ENCODE measurements around the gene PODXL.

DNA sequence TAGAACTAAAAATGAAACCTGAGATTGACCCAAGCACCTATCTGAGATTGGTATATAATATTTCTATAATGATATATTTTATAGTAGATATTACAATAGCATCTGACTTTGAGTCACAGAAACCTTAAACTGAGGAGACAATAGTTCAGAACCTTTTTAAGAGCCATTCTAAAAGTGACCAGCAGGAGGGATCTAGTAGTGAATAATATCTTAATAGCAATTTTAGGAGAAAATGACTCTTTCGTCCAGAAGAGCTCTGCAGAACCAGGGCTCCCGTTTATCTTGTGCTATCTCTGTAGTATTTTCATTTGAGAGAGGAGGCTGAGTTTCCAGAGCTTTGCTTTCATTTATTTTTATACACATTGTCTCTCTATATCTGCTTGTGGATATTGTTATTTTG lies 68.1 kb downstream of the PODXL start:
- TF ChIP-seq POLR2AphosphoS5 (IDR thresholded peaks at IDR 0.05; ENCODE audit: borderline replicate concordance, low read depth, low read length): no peak
- TF ChIP-seq EZH2 (IDR thresholded peaks at IDR 0.05): no peak
